ENCODE results near the gene IL17F. TPM values are rescaled to one million over a fixed set of nuclear protein-coding genes. Genes with fewer than 3 reads are reported as not detected.

The IL17F gene
- polyA plus RNA-seq, 3 donors: not detected

- H3K27me3 Mint-ChIP-seq (ENCODE audit: low read depth in 3 of 3): peaks cover 2 to 3% (median 2%) of the 10 kb centered on the region in 3 donors
- H3K79me2 ChIP-seq (ENCODE audit: insufficient read depth, low read length): no peaks in the 10 kb centered on the region
Measured at GRCh38 chr6:52245425-52245824, 1.1 kb upstream of the IL17F start.

GRCh38 chr6:52243282-52243893 lies 912 bp downstream of the IL17F start:
- intact Hi-C loops (cut with micrococcal nuclease): no loop called here
- Mint-ChIP-seq H3K27me3 (ENCODE audit: low read depth in 3 of 3) (peaks cover 0 to 3% (median 2%) of the 10 kb centered on the region in 3 donors), H3K36me3 (no peaks in the 10 kb centered on the region), H3K27ac (no peak overlapping the region), H3K4me3 (no peak overlapping the region), H3K9me3 (peaks cover 0 to 3% (median 0%) of the 10 kb centered on the region in 7 donors), H3K4me1 (no peaks in the 10 kb centered on the region)
- 98% methylated on average over 4 of the region's 4 CpGs for WGBS (ENCODE audit: insufficient coverage)
- Histone ChIP-seq H2AFZ (ENCODE audit: insufficient read depth, low read depth, low read length, poor library complexity, severe bottlenecking) (no peak overlapping the region), H4K20me1 (ENCODE audit: insufficient read depth, low read length) (no peaks in the 10 kb centered on the region), H3K36me3 (replicated peaks in 1 of 2; ENCODE audit: control insufficient read depth in 1 of 2, insufficient read depth in 2 of 2, low read length in 2 of 2) (no peaks in the 10 kb centered on the region), H3K4me3 (replicated peaks in 1 of 3; ENCODE audit: low read depth in 2 of 3, low read length in 3 of 3) (no peak overlapping the region), H3K9ac (ENCODE audit: insufficient read depth, low read length, poor library complexity, severe bottlenecking) (no peak overlapping the region), H3K4me2 (replicated peaks; ENCODE audit: extremely low read depth, low read length, poor library complexity, severe bottlenecking) (no peak overlapping the region), H3K9me3 (replicated peaks in 1 of 2; ENCODE audit: control insufficient read depth in 1 of 2, insufficient read depth in 1 of 2, low read length in 2 of 2) (no peaks in the 10 kb centered on the region), H3K27me3 (ENCODE audit: control insufficient read depth in 2 of 2, insufficient read depth in 2 of 2, low read length in 2 of 2) (no peaks in the 10 kb centered on the region), H3K27ac (ENCODE audit: low read depth in 1 of 2, low read length in 2 of 2) (no peak overlapping the region), H3K79me2 (ENCODE audit: insufficient read depth, low read length) (no peaks in the 10 kb centered on the region), H3K4me1 (ENCODE audit: control insufficient read depth in 1 of 2, insufficient read depth in 2 of 2, low read length in 2 of 2) (no peaks in the 10 kb centered on the region)
- TF ChIP-seq CTCF (IDR thresholded peaks at IDR 0.05): no peak
- no peak for DNase-seq

More at GRCh38 chr6:52245425-52245824, 1.1 kb upstream of the IL17F start:
- no peak overlapping the region for H2AFZ ChIP-seq (ENCODE audit: insufficient read depth, low read depth, low read length, poor library complexity, severe bottlenecking)
- no peak overlapping the region for H3K9ac ChIP-seq (ENCODE audit: insufficient read depth, low read length, poor library complexity, severe bottlenecking)
- no peak overlapping the region for H3K4me3 Mint-ChIP-seq
- no CpG with 5 or more reads among the region's 1 CpG for WGBS (ENCODE audit: insufficient coverage)
- H3K4me1 Mint-ChIP-seq: no peaks in the 10 kb centered on the region
- no peaks in the 10 kb centered on the region for H3K9me3 ChIP-seq (replicated peaks in 1 of 2; ENCODE audit: control insufficient read depth in 1 of 2, insufficient read depth in 1 of 2, low read length in 2 of 2)
- no peak overlapping the region for H3K27ac ChIP-seq (ENCODE audit: low read depth in 1 of 2, low read length in 2 of 2)
- H3K27me3 ChIP-seq (ENCODE audit: control insufficient read depth in 2 of 2, insufficient read depth in 2 of 2, low read length in 2 of 2): no peaks in the 10 kb centered on the region
- no peaks in the 10 kb centered on the region for H4K20me1 ChIP-seq (ENCODE audit: insufficient read depth, low read length)
- no peak overlapping the region for H3K27ac Mint-ChIP-seq
- no peak for DNase-seq
- no peak for TF ChIP-seq CTCF (IDR thresholded peaks at IDR 0.05)
- H3K4me2 ChIP-seq (replicated peaks; ENCODE audit: extremely low read depth, low read length, poor library complexity, severe bottlenecking): no peak overlapping the region
- no peaks in the 10 kb centered on the region for H3K36me3 ChIP-seq (replicated peaks in 1 of 2; ENCODE audit: control insufficient read depth in 1 of 2, insufficient read depth in 2 of 2, low read length in 2 of 2)
- intact Hi-C loops (cut with micrococcal nuclease): no loop called here
- no peaks in the 10 kb centered on the region for H3K36me3 Mint-ChIP-seq
- peaks cover 0 to 3% (median 0%) of the 10 kb centered on the region in 7 donors for H3K9me3 Mint-ChIP-seq
- H3K4me1 ChIP-seq (ENCODE audit: control insufficient read depth in 1 of 2, insufficient read depth in 2 of 2, low read length in 2 of 2): no peaks in the 10 kb centered on the region
- no peak overlapping the region for H3K4me3 ChIP-seq (replicated peaks in 1 of 3; ENCODE audit: low read depth in 2 of 3, low read length in 3 of 3)
